WTC11 (cell line): ENCODE results near the gene ACSF3.

Experiments
- ATF6 ChIP-seq: sonication (generic); formaldehyde crosslinking; IDR thresholded peaks from 2 replicates; pipeline ENCODE4 v1.8.1; 2023; ENCODE audit warnings: mild to moderate bottlenecking, missing genetic modification reagents
- CTCF ChIP-seq: fragments of 200-600 bp; IDR thresholded peaks from 2 replicates; pipeline ENCODE4 v1.8.0; 2022; ENCODE audit warnings: antibody characterized with exemption
- GABPB1 ChIP-seq: sonication (generic); formaldehyde crosslinking; IDR thresholded peaks from 2 replicates; pipeline ENCODE4 v1.8.1; 2023; ENCODE audit warnings: mild to moderate bottlenecking, missing genetic modification reagents
- KAT7 ChIP-seq: sonication (generic); formaldehyde crosslinking; IDR thresholded peaks from 2 replicates; pipeline ENCODE4 v1.8.1; 2023; ENCODE audit warnings: missing genetic modification reagents, mild to moderate bottlenecking, borderline replicate concordance
- MAX ChIP-seq: sonication (generic); formaldehyde crosslinking; IDR thresholded peaks from 2 replicates; pipeline ENCODE4 v1.8.0; 2022; ENCODE audit warnings: mild to moderate bottlenecking, missing genetic modification reagents
- PRRX2 ChIP-seq: fragments of 250-450 bp; sonication (Bioruptor Pico); IDR thresholded peaks from 2 replicates; pipeline ENCODE4 v1.8.0; 2021; ENCODE audit warnings: mild to moderate bottlenecking
- TF ChIP-seq, protein P1 (sequence below): sonication (generic); formaldehyde crosslinking; IDR thresholded peaks from 2 replicates; pipeline ENCODE4 v1.8.1; 2022; ENCODE audit warnings: mild to moderate bottlenecking, missing genetic modification reagents, moderate library complexity, borderline replicate concordance
- TF ChIP-seq, protein P2 (sequence below): sonication (generic); formaldehyde crosslinking; conservative IDR thresholded peaks from 2 replicates; pipeline ENCODE4 v1.8.1; 2022; ENCODE audit warnings: mild to moderate bottlenecking, missing genetic modification reagents

- TF ChIP-seq CTCF, result no peak
- TF ChIP-seq, protein P1, sequence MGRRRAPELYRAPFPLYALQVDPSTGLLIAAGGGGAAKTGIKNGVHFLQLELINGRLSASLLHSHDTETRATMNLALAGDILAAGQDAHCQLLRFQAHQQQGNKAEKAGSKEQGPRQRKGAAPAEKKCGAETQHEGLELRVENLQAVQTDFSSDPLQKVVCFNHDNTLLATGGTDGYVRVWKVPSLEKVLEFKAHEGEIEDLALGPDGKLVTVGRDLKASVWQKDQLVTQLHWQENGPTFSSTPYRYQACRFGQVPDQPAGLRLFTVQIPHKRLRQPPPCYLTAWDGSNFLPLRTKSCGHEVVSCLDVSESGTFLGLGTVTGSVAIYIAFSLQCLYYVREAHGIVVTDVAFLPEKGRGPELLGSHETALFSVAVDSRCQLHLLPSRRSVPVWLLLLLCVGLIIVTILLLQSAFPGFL (CRISPR knock-in tag), result no peak
- no peak for TF ChIP-seq KAT7 (CRISPR knock-in tag)
- TF ChIP-seq, protein P2, sequence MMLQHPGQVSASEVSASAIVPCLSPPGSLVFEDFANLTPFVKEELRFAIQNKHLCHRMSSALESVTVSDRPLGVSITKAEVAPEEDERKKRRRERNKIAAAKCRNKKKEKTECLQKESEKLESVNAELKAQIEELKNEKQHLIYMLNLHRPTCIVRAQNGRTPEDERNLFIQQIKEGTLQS, result no peak
- TF ChIP-seq ATF6 (CRISPR knock-in tag), result no peak
- TF ChIP-seq MAX (CRISPR knock-in tag), result no peak
- no peak for TF ChIP-seq PRRX2 (CRISPR knock-in tag)
- no peak for TF ChIP-seq GABPB1
Measured at GRCh38 chr16:89074803-89075688, 18.6 kb upstream of the ACSF3 start.
